Astrocyte of the cerebellum (primary cell): ENCODE data around the gene MPP1.
A peak's percentile ranks its signal among the peaks of the same experiment; 100 is the strongest.

Experiments used
- DNase-seq: peaks from one replicate; pipeline ENCODE4 v3.0.0-alpha.2; 2011; ENCODE audit warnings: low read depth
- H3K4me3 ChIP-seq: 2 replicates; pipeline ENCODE4 v1.5.1; 2011; ENCODE audit warnings: mild to moderate bottlenecking, low read depth, low read length, moderate library complexity
- in situ Hi-C: cut with HindIII; loops from 2 replicates; pipeline ENCODE4 v1.10.0; 2017; ENCODE audit warnings: low sequenced_read_pairs
- TF ChIP-seq, protein P1 (sequence below): IDR thresholded peaks from 2 replicates; pipeline ENCODE4 v1.5.1; 2012; ENCODE audit warnings: low read length, low read depth, moderate library complexity, mild to moderate bottlenecking; ENCODE audit errors: missing control alignments

The MPP1 gene

GRCh38 chrX:154731881-154732280 lies 73.4 kb downstream of the MPP1 start:
- DNase-seq, result no peak
- TF ChIP-seq, protein P1, sequence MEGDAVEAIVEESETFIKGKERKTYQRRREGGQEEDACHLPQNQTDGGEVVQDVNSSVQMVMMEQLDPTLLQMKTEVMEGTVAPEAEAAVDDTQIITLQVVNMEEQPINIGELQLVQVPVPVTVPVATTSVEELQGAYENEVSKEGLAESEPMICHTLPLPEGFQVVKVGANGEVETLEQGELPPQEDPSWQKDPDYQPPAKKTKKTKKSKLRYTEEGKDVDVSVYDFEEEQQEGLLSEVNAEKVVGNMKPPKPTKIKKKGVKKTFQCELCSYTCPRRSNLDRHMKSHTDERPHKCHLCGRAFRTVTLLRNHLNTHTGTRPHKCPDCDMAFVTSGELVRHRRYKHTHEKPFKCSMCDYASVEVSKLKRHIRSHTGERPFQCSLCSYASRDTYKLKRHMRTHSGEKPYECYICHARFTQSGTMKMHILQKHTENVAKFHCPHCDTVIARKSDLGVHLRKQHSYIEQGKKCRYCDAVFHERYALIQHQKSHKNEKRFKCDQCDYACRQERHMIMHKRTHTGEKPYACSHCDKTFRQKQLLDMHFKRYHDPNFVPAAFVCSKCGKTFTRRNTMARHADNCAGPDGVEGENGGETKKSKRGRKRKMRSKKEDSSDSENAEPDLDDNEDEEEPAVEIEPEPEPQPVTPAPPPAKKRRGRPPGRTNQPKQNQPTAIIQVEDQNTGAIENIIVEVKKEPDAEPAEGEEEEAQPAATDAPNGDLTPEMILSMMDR, result no peak
- H3K4me3 ChIP-seq, result no peak overlapping the region
- in situ Hi-C loops, result no loop called here

DNA sequence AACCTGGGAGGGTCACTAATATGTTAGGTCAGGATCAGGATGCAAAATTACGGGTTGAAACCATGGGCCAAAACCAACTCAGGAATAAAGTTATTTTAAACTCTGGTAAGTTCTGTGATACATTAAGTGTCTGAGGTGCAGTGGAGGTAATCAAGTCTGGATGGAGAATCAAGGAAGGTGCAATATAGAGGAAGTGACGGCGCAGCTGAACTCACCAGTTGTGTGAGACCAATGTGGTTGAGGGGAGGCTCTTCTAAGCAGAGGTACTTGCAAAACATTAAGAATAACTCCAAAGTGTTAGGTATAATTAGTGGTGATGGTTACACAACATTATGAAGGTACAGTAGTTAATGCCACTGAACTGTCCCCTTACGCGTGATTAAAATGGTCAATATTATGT lies 74.1 kb downstream of the MPP1 start:
- no peak overlapping the region for H3K4me3 ChIP-seq
- DNase-seq, result no peak
- TF ChIP-seq, protein P1, result no peak
- in situ Hi-C loops, result no loop called here

DNA sequence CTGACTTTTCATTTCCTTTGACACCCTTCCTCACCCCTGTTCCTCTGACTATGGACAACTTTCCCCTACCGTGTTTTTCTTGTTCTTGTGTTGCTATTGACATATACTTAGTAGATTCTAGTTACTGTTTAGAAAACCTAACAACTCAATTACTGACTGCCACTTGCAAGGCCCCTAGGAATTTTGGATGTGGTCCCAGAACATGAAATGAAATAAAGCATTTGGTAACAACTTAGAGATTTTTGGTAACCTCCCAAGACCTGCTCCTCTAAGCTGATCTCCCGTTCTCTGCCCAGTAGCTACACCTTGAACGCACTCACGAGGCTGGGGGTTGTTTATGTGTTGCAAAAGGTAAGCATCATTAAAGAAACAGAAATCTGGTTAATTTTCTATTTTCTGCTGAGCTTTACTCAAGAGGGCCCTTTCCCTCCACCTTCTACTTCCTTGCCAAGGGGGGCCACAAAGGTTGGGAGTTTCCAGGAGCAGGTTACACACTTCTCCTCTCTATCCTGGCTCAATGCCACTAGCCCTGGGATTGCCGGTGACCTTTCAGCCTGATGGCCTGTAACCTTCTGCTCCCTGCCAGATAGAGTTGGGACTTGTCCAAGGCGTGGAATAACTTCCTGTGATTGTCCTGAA lies 74.9 kb downstream of the MPP1 start:
- in situ Hi-C loops, result no loop called here
- H3K4me3 ChIP-seq, result no peak overlapping the region
- TF ChIP-seq, protein P1, result no peak
- peak; percentile 73 for DNase-seq

- no peak for DNase-seq
- TF ChIP-seq, protein P1, result no peak
- no peak overlapping the region for H3K4me3 ChIP-seq
- in situ Hi-C loops, result no loop called here
Observed at GRCh38 chrX:154729439-154729838, 75.8 kb downstream of the MPP1 start.
